CD14-positive monocyte (primary cell): ENCODE data around the gene AEBP1. TPM values are rescaled to one million over a fixed set of nuclear protein-coding genes. Genes with fewer than 3 reads are reported as not detected.

Source experiments
- DNase-seq, 3 donors: peaks; one replicate each; pipeline ENCODE4 v3.0.0-alpha.2; 2011 to 2022
- H2AFZ ChIP-seq: 2 replicates; pipeline ENCODE4 v1.6.0; 2012; ENCODE audit warnings: mild to moderate bottlenecking, low read depth, low read length, inconsistent platforms; ENCODE audit not compliant: insufficient read depth, poor library complexity, severe bottlenecking
- H3K27ac ChIP-seq, 2 donors: 1 replicate in 1 of 2; 2 replicates in 1 of 2; pipeline ENCODE4 v1.5.1; 2012 to 2013; ENCODE audit warnings: low read length in 2 of 2, control low read depth in 1 of 2, inconsistent platforms in 1 of 2, low read depth in 1 of 2, mild to moderate bottlenecking in 1 of 2
- H3K27me3 ChIP-seq, 2 donors: one replicate each; pipeline versions ENCODE4 v1.6.0 to v1.6.1; 2011 to 2013; ENCODE audit warnings: low read length in 2 of 2; ENCODE audit not compliant: control insufficient read depth in 2 of 2, insufficient read depth in 2 of 2
- H3K36me3 ChIP-seq, 2 donors: replicated peaks in 1 of 2; 1 replicate in 1 of 2; 2 replicates in 1 of 2; pipeline versions ENCODE4 v1.5.1 to v1.6.1; 2012 to 2013; ENCODE audit warnings: low read length in 2 of 2, control low read depth in 1 of 2, inconsistent platforms in 1 of 2, mild to moderate bottlenecking in 1 of 2; ENCODE audit not compliant: insufficient read depth in 2 of 2, control insufficient read depth in 1 of 2
- H3K4me1 ChIP-seq, 2 donors: 1 replicate in 1 of 2; 2 replicates in 1 of 2; pipeline versions ENCODE4 v1.5.1 to v1.6.1; 2012 to 2013; ENCODE audit warnings: low read length in 2 of 2, control low read depth in 1 of 2, inconsistent platforms in 1 of 2, mild to moderate bottlenecking in 1 of 2, moderate library complexity in 1 of 2; ENCODE audit not compliant: insufficient read depth in 2 of 2, control insufficient read depth in 1 of 2
- H3K4me2 ChIP-seq: replicated peaks from 2 replicates; pipeline ENCODE3; 2012; ENCODE audit warnings: low read length, moderate library complexity, mild to moderate bottlenecking; ENCODE audit not compliant: poor library complexity, severe bottlenecking; ENCODE audit errors: extremely low read depth
- H3K4me3 ChIP-seq, 3 experiments: fragments of 200-600 bp in 1 of 3; sonication (generic) in 1 of 3; replicated peaks in 1 of 3; 1 replicate in 2 of 3; 2 replicates in 1 of 3; pipeline ENCODE4 v1.5.1; 2011 to 2013; ENCODE audit warnings: low read length in 3 of 3, mild to moderate bottlenecking in 3 of 3, control low read depth in 2 of 3, low read depth in 2 of 3, inconsistent platforms in 1 of 3, moderate library complexity in 1 of 3
- H3K79me2 ChIP-seq: 2 replicates; pipeline ENCODE4 v1.6.0; 2012; ENCODE audit warnings: mild to moderate bottlenecking, control low read depth, inconsistent platforms, low read length, moderate library complexity; ENCODE audit not compliant: insufficient read depth
- H3K9ac ChIP-seq: 2 replicates; pipeline ENCODE4 v1.6.0; 2017; ENCODE audit warnings: low read length, mild to moderate bottlenecking; ENCODE audit not compliant: insufficient read depth, poor library complexity, severe bottlenecking
- H3K9me3 ChIP-seq, 2 donors: replicated peaks in 1 of 2; 1 replicate in 1 of 2; 2 replicates in 1 of 2; pipeline versions ENCODE4 v1.5.1 to v1.6.1; 2012 to 2013; ENCODE audit warnings: low read length in 2 of 2, control low read depth in 1 of 2; ENCODE audit not compliant: control insufficient read depth in 1 of 2, insufficient read depth in 1 of 2
- H4K20me1 ChIP-seq: 2 replicates; pipeline ENCODE4 v1.6.0; 2012; ENCODE audit warnings: mild to moderate bottlenecking, low read length, control low read depth, moderate library complexity; ENCODE audit not compliant: insufficient read depth
- H3K27ac Mint-ChIP-seq, 7 donors: one replicate each; pipeline ENCODE4 v1.8.0; 2020; ENCODE audit warnings: mild to moderate bottlenecking in 7 of 7, mixed read lengths in 7 of 7, moderate library complexity in 6 of 7, inconsistent platforms in 2 of 7
- H3K27me3 Mint-ChIP-seq, 3 donors: one replicate each; pipeline ENCODE4 v1.8.0; 2021 to 2022; ENCODE audit warnings: low read depth in 3 of 3, mild to moderate bottlenecking in 3 of 3, mixed read lengths in 3 of 3, moderate library complexity in 3 of 3, inconsistent platforms in 1 of 3
- H3K36me3 Mint-ChIP-seq, 2 donors: one replicate each; pipeline ENCODE4 v1.8.0; 2020; ENCODE audit warnings: mixed read lengths in 2 of 2, inconsistent platforms in 1 of 2, mild to moderate bottlenecking in 1 of 2
- H3K4me1 Mint-ChIP-seq: one replicate; pipeline ENCODE4 v1.8.0; 2020; ENCODE audit warnings: mild to moderate bottlenecking, mixed read lengths
- H3K4me3 Mint-ChIP-seq, 2 donors: one replicate each; pipeline ENCODE4 v1.8.0; 2020; ENCODE audit warnings: mild to moderate bottlenecking in 2 of 2, mixed read lengths in 2 of 2, moderate library complexity in 1 of 2
- H3K9me3 Mint-ChIP-seq, 7 donors: one replicate each; pipeline ENCODE4 v1.8.0; 2020 to 2022; ENCODE audit warnings: mixed read lengths in 7 of 7, mild to moderate bottlenecking in 6 of 7, moderate library complexity in 6 of 7, inconsistent platforms in 2 of 7
- CTCF ChIP-seq: fragments of 200-600 bp; IDR thresholded peaks from one replicate; pipeline ENCODE4 v1.8.0; 2022; ENCODE audit warnings: antibody characterized with exemption, mild to moderate bottlenecking
- WGBS: methylation state at CpG from one replicate; pipeline ENCODE4 v1.1.5; 2013; ENCODE audit warnings: missing lambda C conversion rate; ENCODE audit not compliant: insufficient coverage; 5-methylcytosine and 5-hydroxymethylcytosine counted together
- intact Hi-C, 2 donors: fragments of 100-400 bp; cut with micrococcal nuclease; formaldehyde crosslinking; loops; one replicate each; pipeline versions ENCODE4 v1.15.0 to v1.15.1; 2023
- polyA plus RNA-seq, 3 donors: library from polyadenylated mRNA; depleted of rRNA in 1 of 3; unstranded in 2 of 3; stranded (reverse) in 1 of 3; fragments of 300-500 nt in 2 of 3; fragments of >200 nt in 1 of 3; fragmentation: Illumina TruSeq in 2 of 3; gene quantifications; 1 replicate in 2 of 3; 2 replicates in 1 of 3; pipeline ENCODE4 v1.2.3, GENCODE V29; 2012 to 2021

Gene AEBP1
- polyA plus RNA-seq, 3 donors, result 0.08 TPM; not detected in 2

- peaks cover 33% of the 10 kb centered on the region for H3K4me1 Mint-ChIP-seq
- TF ChIP-seq CTCF, result no peak
- Histone ChIP-seq H3K4me3 (no peak overlapping the region), H3K9me3 (no peaks in the 10 kb centered on the region), H3K79me2 (no peaks in the 10 kb centered on the region), H3K4me2 (no peak overlapping the region), H3K9ac (no peak overlapping the region), H3K4me1 (peaks cover 0 to 7% of the 10 kb centered on the region in 2 donors), H3K36me3 (peaks cover 3 to 6% of the 10 kb centered on the region in 2 donors), H4K20me1 (peaks cover 50% of the 10 kb centered on the region), H3K27me3 (no peaks in the 10 kb centered on the region), H3K27ac (no peak overlapping the region), H2AFZ (no peak overlapping the region)
- WGBS, result 100% methylated on average over 4 of the region's 7 CpGs
- peaks cover 4 to 14% of the 10 kb centered on the region in 2 donors for H3K36me3 Mint-ChIP-seq
- H3K27me3 Mint-ChIP-seq, result peaks cover 0 to 24% (median 4%) of the 10 kb centered on the region in 3 donors
- peak overlapping the region in 2 of 7 donors; percentile 8 to 42 for H3K27ac Mint-ChIP-seq
- no peak overlapping the region for H3K4me3 Mint-ChIP-seq
- DNase-seq, result no peak
- peaks cover 0 to 3% (median 0%) of the 10 kb centered on the region in 7 donors for H3K9me3 Mint-ChIP-seq
- intact Hi-C loops, result no loop called here
Measured at GRCh38 chr7:44068054-44068453, 36.1 kb upstream of the AEBP1 start.

GRCh38 chr7:44071726-44072363, 32.3 kb upstream of the AEBP1 start:
- H3K27me3 ChIP-seq, result no peaks in the 10 kb centered on the region
- peaks cover 40% of the 10 kb centered on the region for H3K4me1 Mint-ChIP-seq
- H3K9me3 Mint-ChIP-seq, result peaks cover 0 to 3% (median 0%) of the 10 kb centered on the region in 7 donors
- peaks cover 17% of the 10 kb centered on the region for H4K20me1 ChIP-seq
- peak overlapping the region in 1 of 2 donors; percentile 25 for H3K27ac ChIP-seq
- TF ChIP-seq CTCF, result no peak
- peak overlapping the region; percentile 10 to 99 (median 98) for H3K27ac Mint-ChIP-seq
- no peak overlapping the region for H3K4me2 ChIP-seq
- no peak for DNase-seq
- 100% methylated on average over 2 of the region's 9 CpGs for WGBS
- H3K36me3 ChIP-seq, result peaks cover 21 to 27% of the 10 kb centered on the region in 2 donors
- no peaks in the 10 kb centered on the region for H3K9me3 ChIP-seq
- intact Hi-C loops, result no loop called here
- no peak overlapping the region for H2AFZ ChIP-seq
- no peak overlapping the region for H3K4me3 Mint-ChIP-seq
- H3K36me3 Mint-ChIP-seq, result peaks cover 24 to 45% of the 10 kb centered on the region in 2 donors
- no peak overlapping the region for H3K9ac ChIP-seq
- H3K27me3 Mint-ChIP-seq, result peaks cover 0 to 5% (median 3%) of the 10 kb centered on the region in 3 donors
- H3K4me1 ChIP-seq, result peaks cover 18 to 27% of the 10 kb centered on the region in 2 donors
- no peak overlapping the region for H3K4me3 ChIP-seq
- no peaks in the 10 kb centered on the region for H3K79me2 ChIP-seq
